Fibroblast of lung (primary cell): Measurements from ENCODE around the gene PGC.

Source experiments
- CTCF ChIP-seq, 2 donors: IDR thresholded peaks in 1 of 2; conservative IDR thresholded peaks in 1 of 2; 1 replicate in 1 of 2; 2 replicates in 1 of 2; pipeline ENCODE4 v1.5.1; 2011 to 2012; ENCODE audit warnings: low read length in 2 of 2, control low read depth in 1 of 2, inconsistent platforms in 1 of 2, low read depth in 1 of 2, mild to moderate bottlenecking in 1 of 2
- EZH2 ChIP-seq: IDR thresholded peaks from 2 replicates; pipeline ENCODE4 v1.5.1; 2012; ENCODE audit warnings: low read length, control low read depth, mild to moderate bottlenecking; ENCODE audit errors: missing control alignments

- no peak for TF ChIP-seq CTCF (conservative IDR thresholded peaks at IDR 0.05 in 1 of 2, IDR thresholded peaks at IDR 0.05 in 1 of 2; ENCODE audit: low read depth in 1 of 2, low read length in 2 of 2)
- no peak for TF ChIP-seq EZH2
These were observed 34.2 kb upstream of the PGC start for GRCh38 chr6:41781366-41781730.
